Lung (tissue), 12 donors: ENCODE results near the gene PPP2R2C. TPM values are rescaled to one million over a fixed set of nuclear protein-coding genes. Genes with fewer than 3 reads are reported as not detected.

Experiments
- ATAC-seq: fragments of 200-7000 bp; cut with Tn5 transposase; one replicate; pipeline ENCODE4 v1.9.1; 2020; ENCODE audit warnings: moderate number of reproducible peaks; ENCODE audit not compliant: insufficient read depth, low FRiP score
- DNase-seq, 3 donors: peaks; one replicate each; pipeline ENCODE4 v3.0.0-alpha.2; 2013 to 2017
- H3K27ac ChIP-seq, 2 donors: one replicate each; pipeline ENCODE4 v1.5.1; 2013; ENCODE audit warnings: mild to moderate bottlenecking in 2 of 2, moderate library complexity in 2 of 2, control low read depth in 1 of 2, inconsistent platforms in 1 of 2, low read depth in 1 of 2, low read length in 1 of 2
- H3K27me3 ChIP-seq, 3 donors: one replicate each; pipeline ENCODE4 v1.5.1; 2013; ENCODE audit warnings: low read length in 2 of 3; ENCODE audit not compliant: control insufficient read depth in 3 of 3, insufficient read depth in 3 of 3
- H3K36me3 ChIP-seq, 4 donors: one replicate each; pipeline ENCODE4 v1.5.1; 2013; ENCODE audit warnings: low read length in 4 of 4, mild to moderate bottlenecking in 1 of 4, moderate library complexity in 1 of 4; ENCODE audit not compliant: control insufficient read depth in 4 of 4, insufficient read depth in 4 of 4
- H3K4me1 ChIP-seq, 5 donors: one replicate each; pipeline ENCODE4 v1.5.1; 2013; ENCODE audit warnings: low read length in 5 of 5, mild to moderate bottlenecking in 2 of 5, moderate library complexity in 1 of 5; ENCODE audit not compliant: control insufficient read depth in 5 of 5, insufficient read depth in 5 of 5
- H3K4me3 ChIP-seq: one replicate; pipeline ENCODE4 v1.5.1; 2013; ENCODE audit warnings: mild to moderate bottlenecking, control low read depth, moderate library complexity
- H3K9ac ChIP-seq, 2 donors: one replicate each; pipeline ENCODE4 v1.5.1; 2013; ENCODE audit warnings: low read length in 2 of 2, control low read depth in 1 of 2; ENCODE audit not compliant: insufficient read depth in 1 of 2
- H3K9me3 ChIP-seq, 4 donors: one replicate each; pipeline ENCODE4 v1.5.1; 2013; ENCODE audit warnings: low read length in 3 of 4, mild to moderate bottlenecking in 1 of 4, moderate library complexity in 1 of 4; ENCODE audit not compliant: control insufficient read depth in 4 of 4, insufficient read depth in 3 of 4
- WGBS, 2 donors: extraction: QIAGEN DNeasy Blood & Tissue Kit; methylation state at CpG; one replicate each; pipeline ENCODE4 v1.1.7; 2013; 5-methylcytosine and 5-hydroxymethylcytosine counted together
- polyA plus RNA-seq, 2 donors: library from polyadenylated mRNA; stranded (reverse); fragments of 200-250 nt; gene quantifications; one replicate each; pipeline ENCODE4 v1.2.1, GENCODE V29; 2013
- total RNA-seq, 2 donors: library from RNA; depleted of rRNA in 1 of 2; stranded (reverse); fragments of >200 nt in 1 of 2; gene quantifications; one replicate each; pipeline ENCODE4 v1.2.1, GENCODE V29; 2014 to 2021
- TF ChIP-seq, protein P1 (sequence below): IDR thresholded peaks from 2 replicates; pipeline ENCODE4 v1.5.1; 2012; ENCODE audit warnings: mild to moderate bottlenecking; ENCODE audit errors: control extremely low read depth, extremely low read depth
- donor health status: control.
- donor health status: control.
- donor health status: Bipolar disorder and iron deficiency.
- donor health status: healthy.
- donor health status: DM: yes; HTN: yes; CAD: no.

Gene PPP2R2C
- total and polyA plus RNA-seq, 4 donors: 0.03 to 0.57 (median 0.04) TPM

DNA sequence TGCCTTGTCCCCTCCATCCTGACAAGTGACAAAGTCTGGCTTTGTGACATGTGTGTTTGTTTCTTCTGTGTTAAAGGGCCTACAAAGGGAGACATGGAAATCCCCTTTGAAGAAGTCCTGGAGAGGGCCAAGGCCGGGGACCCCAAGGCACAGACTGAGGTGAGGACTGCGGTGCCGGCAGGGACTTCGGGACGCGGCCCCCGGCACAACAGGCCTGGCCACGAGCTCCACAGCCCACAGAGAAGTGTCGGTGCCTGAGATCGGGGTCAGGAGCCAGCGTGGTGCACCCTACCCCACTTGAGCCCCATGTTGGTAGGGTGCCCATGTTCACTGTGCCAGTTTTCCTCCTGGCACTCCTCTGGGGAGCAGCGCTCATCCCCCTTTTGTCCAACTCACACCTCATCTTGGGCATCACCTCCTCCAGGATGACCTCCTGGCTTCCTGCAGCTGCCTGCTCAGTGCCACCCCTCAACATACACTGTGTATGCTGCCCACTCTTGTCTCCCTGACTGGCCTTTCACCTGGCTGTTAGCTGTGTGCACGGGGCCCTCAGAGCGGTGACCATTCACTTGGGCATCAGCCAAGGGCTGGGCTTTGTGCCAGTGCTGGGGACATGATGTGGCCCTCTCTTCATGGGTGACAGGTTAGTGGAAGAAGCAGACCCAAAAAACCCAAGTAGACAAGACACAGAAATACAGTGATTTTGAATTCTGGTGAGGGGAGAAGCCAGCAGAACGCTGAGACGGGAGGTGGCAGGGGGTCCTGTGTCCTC lies 185.2 kb downstream of the PPP2R2C start:
- Histone ChIP-seq H3K36me3 (peaks cover 0 to 43% (median 22%) of the 10 kb centered on the region in 4 donors), H3K9ac (no peak overlapping the region), H3K27me3 (no peaks in the 10 kb centered on the region), H3K4me3 (no peak overlapping the region), H3K27ac (no peak overlapping the region), H3K4me1 (peaks cover under 1 to 11% (median 9%) of the 10 kb centered on the region in 5 donors), H3K9me3 (no peaks in the 10 kb centered on the region)
- TF ChIP-seq, protein P1, sequence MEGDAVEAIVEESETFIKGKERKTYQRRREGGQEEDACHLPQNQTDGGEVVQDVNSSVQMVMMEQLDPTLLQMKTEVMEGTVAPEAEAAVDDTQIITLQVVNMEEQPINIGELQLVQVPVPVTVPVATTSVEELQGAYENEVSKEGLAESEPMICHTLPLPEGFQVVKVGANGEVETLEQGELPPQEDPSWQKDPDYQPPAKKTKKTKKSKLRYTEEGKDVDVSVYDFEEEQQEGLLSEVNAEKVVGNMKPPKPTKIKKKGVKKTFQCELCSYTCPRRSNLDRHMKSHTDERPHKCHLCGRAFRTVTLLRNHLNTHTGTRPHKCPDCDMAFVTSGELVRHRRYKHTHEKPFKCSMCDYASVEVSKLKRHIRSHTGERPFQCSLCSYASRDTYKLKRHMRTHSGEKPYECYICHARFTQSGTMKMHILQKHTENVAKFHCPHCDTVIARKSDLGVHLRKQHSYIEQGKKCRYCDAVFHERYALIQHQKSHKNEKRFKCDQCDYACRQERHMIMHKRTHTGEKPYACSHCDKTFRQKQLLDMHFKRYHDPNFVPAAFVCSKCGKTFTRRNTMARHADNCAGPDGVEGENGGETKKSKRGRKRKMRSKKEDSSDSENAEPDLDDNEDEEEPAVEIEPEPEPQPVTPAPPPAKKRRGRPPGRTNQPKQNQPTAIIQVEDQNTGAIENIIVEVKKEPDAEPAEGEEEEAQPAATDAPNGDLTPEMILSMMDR: no peak
- no peak for ATAC-seq
- no peak for DNase-seq
- 95 to 96% methylated on average over 15 to 16 of the region's 16 CpGs for WGBS, 2 donors

DNA sequence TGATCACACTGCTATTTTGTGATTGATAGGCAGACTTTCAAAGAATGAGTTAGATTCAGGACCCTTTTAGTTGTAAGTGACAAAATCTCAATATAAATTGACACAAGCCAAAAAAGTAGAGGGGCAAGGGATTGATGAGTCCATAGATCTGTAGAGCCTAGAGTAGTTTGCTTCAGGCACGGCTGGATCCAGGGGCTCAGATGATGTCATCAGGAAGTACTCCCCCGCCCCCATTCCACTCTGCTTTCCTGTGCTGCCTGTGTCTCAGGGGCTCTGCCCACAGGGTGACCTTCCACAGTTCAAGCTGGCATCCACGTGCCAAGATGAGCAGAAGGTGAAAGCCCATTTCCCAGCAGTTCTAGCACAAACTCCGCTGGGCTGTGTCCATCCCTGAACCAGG lies 189.1 kb downstream of the PPP2R2C start:
- no peaks in the 10 kb centered on the region for H3K9me3 ChIP-seq
- H3K4me1 ChIP-seq: peaks cover 4 to 42% (median 26%) of the 10 kb centered on the region in 5 donors
- no peak overlapping the region for H3K4me3 ChIP-seq
- ATAC-seq (no peak), DNase-seq (no peak)
- H3K27me3 ChIP-seq: no peaks in the 10 kb centered on the region
- TF ChIP-seq, protein P1: no peak
- peaks cover 0 to 19% (median 15%) of the 10 kb centered on the region in 4 donors for H3K36me3 ChIP-seq
- H3K27ac ChIP-seq: no peak overlapping the region
- H3K9ac ChIP-seq: peak overlapping the region in 1 of 2 donors; percentile 26
- 81 to 90% methylated on average over 4 of the region's 4 CpGs for WGBS, 2 donors

DNA sequence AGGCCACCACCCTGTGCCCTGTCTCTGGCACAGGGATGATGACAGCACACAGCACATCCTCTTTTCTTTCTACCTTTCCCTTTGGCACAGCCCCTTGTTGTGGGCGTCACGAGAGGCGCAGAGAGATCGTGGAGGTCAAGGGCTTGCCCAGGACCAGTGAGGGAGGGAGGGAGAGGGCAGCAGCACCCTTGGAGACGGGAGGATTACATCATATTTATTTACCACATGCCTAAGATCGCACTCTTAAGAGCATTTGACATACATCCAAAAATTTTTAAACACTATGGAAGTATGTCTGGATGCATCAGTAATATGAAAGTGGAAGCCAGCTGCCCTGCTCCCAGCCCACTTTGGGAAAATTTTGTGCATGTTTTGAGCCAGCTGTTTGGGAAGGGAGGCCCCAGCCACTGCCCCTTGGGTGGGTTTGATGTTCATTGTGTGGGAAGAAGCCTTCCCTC lies 190.1 kb downstream of the PPP2R2C start:
- peak; percentile 76 to 88 (median 87) for DNase-seq

More for the DNA sequence above, 190.1 kb downstream of the PPP2R2C start:
- no peak for ATAC-seq
- 23 to 56% methylated on average over 6 of the region's 6 CpGs for WGBS, 2 donors
- peak overlapping the region in 1 of 2 donors; percentile 26 for H3K9ac ChIP-seq
- no peak overlapping the region for H3K4me3 ChIP-seq
- peaks cover 0 to 24% (median 11%) of the 10 kb centered on the region in 4 donors for H3K36me3 ChIP-seq
- peaks cover 8 to 51% (median 30%) of the 10 kb centered on the region in 5 donors for H3K4me1 ChIP-seq
- peak overlapping the region in 1 of 2 donors; percentile 62 for H3K27ac ChIP-seq
- TF ChIP-seq, protein P1: no peak
- H3K9me3 ChIP-seq: no peaks in the 10 kb centered on the region
- H3K27me3 ChIP-seq: no peaks in the 10 kb centered on the region
